Erythroblast (primary cell): ENCODE measurements around the gene ERGIC3.

Source experiments
- GATA1 ChIP-seq: IDR thresholded peaks from 2 replicates; pipeline ENCODE4 v1.6.1; 2011; ENCODE audit warnings: low read depth, mild to moderate bottlenecking, control low read depth, low read length, moderate library complexity
- POLR2A ChIP-seq: IDR thresholded peaks from 2 replicates; pipeline ENCODE4 v1.6.1; 2011; ENCODE audit warnings: mild to moderate bottlenecking, low read length

DNA sequence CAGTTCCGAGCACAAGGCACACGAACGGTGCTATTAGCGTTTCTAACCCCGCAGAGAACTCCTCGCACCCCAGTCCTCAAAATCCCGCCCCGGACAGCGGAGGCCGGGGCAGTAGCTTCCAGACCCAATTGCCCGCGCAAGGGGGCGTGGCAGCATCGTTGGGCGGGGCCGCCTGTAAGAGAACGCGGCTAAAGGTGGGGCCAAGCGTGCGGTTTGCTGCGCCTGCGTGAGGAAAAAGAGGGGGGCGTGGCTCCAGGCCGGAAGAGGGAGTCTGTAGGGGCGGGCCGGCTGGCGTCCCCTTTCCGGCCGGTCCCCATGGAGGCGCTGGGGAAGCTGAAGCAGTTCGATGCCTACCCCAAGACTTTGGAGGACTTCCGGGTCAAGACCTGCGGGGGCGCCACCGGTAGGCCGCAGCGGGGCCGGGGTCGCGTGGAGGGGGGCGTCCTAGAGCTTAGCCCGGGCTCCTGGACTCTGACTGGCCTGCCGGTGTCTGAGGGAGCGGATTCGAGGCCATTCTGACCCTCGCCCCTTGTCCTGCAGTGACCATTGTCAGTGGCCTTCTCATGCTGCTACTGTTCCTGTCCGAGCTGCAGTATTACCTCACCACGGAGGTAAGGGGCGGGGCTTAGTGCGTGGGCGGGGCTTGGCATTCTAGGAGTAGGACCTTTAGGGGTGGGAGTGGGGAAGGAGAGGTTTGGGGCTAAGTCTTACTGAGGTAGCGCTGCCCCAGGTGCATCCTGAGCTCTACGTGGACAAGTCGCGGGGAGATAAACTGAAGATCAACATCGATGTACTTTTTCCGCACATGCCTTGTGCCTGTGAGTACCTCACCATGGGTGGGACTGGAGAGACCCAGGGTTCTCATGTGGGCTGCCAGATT, at the start of gene ERGIC3:
- TF ChIP-seq POLR2A (peak; percentile 68), GATA1 (no peak)
